A204.1 (cell line): ENCODE data around the gene SLC18A2.

Source experiments
- FAIRE-seq: peaks from 2 replicates; lab custom pipeline; 2012; peaks lifted over from hg19 to GRCh38; lab: Jason Lieb, UNC

Gene SLC18A2

DNA sequence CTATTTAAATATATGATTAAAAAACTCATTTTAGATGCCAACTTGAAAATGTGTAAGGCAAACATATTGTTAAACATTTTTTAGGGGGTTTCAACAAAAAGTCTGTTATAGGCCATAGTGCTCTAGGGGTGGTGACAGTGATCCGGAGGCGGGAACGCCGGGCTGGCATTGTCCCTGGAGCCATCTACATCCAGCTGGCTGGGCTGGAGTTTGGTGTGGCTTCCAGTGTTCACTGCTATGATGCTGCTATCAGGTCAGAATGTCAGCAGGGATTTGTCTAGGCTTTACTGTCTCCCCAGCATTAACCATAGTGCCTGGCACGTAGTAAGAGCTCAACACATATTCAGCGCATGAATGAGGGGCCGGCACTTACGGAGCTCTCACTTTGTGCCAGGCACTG, 1.9 kb upstream of the SLC18A2 start:
- no peak for FAIRE-seq

DNA sequence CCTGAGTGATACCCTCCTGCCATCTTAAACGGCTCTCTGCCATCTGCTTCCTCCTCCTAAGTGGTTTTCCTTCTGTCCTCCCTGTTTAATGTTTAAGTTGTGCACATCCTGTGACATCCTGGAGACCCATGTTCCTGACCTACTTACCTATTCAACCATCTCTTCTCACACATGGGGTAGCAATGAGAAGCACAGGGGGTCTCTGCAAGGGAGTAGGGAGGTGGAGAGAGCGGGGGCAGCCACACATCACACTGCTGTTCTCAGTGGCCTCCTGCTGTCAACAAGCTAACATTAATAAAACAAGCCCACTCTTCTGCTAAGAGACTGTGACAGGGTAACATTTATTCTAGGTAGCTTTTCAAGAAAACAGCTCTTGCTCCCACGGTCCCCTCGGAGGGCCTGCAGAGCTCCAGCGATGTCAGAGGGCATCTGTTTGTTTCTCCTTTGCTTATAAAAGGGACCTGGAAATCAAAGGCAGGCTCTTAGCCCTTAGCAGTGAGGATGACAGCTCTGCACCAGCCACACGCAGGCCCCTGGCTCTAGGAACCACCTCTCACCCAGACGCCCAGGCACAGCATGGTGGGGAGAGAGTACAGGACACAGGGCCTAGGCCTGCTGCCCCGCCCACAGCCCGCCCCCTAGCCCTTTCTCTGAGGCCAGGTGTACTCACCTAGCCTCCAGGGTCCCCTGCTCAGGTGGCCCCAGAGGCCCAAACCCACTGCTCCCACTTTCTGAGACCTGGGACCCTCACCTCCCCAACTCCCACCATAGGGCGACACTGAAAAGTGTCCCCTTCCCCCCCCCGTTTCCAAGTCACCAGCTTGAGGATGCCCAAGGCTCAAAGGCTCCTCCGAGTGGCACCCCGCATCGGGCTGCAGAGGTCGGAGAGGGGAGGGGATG, 943 bp upstream of the SLC18A2 start:
- no peak for FAIRE-seq

DNA sequence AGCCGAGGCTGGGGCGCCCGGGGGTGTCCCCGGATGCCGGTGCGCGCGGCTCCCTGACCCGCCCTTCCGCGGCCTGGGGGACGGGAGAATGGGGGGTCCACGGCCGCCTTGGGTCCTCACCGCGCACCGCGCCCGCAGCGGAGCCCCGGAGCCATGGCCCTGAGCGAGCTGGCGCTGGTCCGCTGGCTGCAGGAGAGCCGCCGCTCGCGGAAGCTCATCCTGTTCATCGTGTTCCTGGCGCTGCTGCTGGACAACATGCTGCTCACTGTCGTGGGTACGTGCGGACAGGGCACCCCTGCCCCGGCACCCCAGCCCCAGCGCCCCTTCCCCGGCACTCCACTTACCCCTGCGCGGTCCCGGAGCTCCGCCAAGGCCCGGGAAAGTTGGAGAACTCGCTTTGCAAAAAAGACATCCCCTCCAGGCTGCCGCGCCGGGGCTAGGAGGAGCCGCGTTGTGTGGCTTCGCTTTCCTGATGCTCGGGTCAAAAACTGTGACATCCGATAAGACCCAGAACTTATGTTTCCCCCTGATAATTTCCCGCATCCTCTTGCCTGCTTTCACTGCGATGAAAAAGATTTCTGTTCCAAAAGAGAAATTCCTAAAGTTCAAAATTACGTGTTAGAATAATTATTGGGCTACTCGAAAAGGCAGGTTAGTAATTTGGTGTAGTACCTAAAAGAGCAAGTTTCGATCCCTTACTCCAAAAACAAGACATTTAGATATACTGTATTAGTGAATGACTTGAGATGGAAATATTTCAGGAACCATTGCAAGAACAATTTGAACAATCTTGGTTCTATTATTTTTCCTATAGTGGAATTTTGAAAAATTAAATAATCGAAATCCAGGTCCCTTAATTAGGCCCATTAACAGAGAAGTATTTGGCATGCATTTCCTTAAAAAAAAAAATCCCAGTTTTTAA, 888 bp downstream of the SLC18A2 start:
- no peak for FAIRE-seq

DNA sequence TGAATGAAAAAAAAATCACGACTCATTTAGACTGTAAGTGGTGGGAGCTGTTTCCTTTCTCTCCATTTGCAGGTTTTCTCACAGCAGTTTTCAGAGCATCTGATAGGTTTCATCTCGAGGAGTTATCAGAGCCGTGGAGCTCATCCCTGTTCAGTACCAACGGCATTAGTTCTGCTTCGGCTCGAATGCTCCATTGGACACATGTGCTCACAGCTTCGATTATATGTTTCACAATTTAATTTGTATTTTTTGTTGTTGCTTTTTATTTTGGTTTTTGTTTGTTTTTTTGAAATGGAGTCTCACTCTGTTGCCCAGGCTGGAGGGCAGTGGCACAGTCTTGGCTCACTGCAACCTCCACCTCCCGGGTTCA, 1.5 kb downstream of the SLC18A2 start:
- no peak for FAIRE-seq

GRCh38 chr10:117246997-117247671, 6.2 kb downstream of the SLC18A2 start:
- no peak for FAIRE-seq

- FAIRE-seq: no peak
Measured at GRCh38 chr10:117248750-117249465, 8.0 kb downstream of the SLC18A2 start.

- FAIRE-seq: no peak
Measured at GRCh38 chr10:117249493-117250093, 8.7 kb downstream of the SLC18A2 start.

- FAIRE-seq: no peak
Measured at GRCh38 chr10:117250411-117250810, 9.5 kb downstream of the SLC18A2 start.

GRCh38 chr10:117253908-117254307, 13.0 kb downstream of the SLC18A2 start:
- no peak for FAIRE-seq

DNA sequence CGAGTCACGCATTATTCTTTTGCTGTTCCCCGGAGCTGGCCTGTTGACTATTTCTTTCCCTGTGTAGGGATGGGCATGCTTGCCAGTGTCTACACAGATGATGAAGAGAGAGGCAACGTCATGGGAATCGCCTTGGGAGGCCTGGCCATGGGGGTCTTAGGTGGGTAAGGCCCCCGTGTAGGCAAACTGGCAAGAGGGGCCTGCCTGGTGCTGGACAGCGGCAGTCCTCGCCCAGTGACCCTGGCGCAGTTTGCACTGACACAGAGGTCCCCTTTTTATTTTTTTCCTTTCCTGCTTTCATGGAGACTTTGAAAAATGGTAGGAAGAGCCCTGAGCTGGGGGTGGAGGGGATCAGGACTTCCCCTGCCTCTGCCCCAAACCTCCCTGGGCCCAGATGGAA, 13.4 kb downstream of the SLC18A2 start:
- no peak for FAIRE-seq

- no peak for FAIRE-seq
Measured at GRCh38 chr10:117254774-117255735, 14.1 kb downstream of the SLC18A2 start.

DNA sequence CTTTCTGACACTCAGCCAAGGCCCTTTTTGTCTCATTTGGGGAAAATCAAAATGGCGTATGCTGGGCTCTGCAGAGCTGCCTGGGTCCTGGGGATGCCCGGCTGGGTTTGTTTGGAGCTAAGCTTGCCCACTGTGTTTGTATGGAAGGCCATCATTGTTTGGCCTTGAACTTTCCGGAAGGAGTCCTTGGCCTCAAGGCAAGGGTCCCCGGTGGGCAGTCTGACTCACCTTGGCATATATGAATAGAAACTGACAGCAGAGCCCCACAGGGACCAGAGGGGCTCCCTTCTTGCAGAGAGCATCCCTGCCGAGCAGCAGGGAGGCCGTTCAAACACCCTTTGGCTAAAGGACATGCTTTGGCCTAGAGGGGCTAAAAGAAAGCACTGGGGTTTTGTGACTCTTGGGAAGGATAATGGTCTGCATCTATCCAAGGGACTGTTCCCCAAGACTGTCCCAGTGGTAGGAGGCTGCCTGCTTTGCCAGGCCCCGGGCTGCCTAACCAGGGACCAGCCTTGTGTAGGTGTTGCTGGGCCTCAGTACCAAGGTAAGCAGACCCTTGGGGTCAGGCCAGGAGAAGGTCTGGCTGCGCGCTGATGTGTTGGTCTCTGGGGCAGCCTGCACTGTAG, 15.0 kb downstream of the SLC18A2 start:
- FAIRE-seq: no peak

- FAIRE-seq: no peak
Measured at GRCh38 chr10:117256910-117257309, 16.0 kb downstream of the SLC18A2 start.

DNA sequence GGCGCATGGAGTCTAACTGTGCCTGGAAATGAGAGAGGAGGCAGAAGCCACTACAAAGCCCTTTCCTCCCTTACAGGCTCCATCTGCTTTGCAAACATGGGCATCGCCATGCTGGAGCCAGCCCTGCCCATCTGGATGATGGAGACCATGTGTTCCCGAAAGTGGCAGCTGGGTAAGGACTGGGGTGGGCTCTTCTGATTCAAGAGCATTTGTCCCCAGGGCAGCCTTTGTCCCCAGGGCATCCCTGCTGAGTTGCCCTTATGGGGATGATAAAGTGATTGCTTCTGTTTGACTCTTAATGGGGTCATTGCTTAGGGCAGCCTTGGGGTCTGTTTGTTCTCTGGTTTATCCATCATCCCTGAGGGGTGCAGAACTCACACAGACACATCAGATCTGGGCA, 16.8 kb downstream of the SLC18A2 start:
- FAIRE-seq: no peak

GRCh38 chr10:117259279-117259678, 18.4 kb downstream of the SLC18A2 start:
- no peak for FAIRE-seq

DNA sequence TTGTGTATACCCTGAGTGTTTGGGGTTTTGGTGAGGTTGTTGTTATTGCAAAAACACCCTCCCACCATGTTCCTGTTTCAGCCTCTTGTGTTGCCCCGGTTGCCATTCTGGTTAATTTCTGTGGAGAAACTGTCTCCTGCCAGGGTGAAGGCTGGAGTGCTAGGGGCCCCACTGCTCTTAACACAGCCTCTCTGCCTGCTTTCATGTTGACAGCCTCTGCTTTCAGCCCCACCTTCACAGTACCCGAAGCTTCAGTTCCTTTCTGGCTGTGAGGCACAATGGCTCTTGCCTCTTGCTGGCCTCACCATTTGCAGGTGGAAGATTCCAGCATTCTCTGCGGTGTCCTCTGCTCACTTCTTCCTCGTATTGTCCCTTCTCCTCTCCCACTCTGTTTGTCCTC, 19.2 kb downstream of the SLC18A2 start:
- no peak for FAIRE-seq

DNA sequence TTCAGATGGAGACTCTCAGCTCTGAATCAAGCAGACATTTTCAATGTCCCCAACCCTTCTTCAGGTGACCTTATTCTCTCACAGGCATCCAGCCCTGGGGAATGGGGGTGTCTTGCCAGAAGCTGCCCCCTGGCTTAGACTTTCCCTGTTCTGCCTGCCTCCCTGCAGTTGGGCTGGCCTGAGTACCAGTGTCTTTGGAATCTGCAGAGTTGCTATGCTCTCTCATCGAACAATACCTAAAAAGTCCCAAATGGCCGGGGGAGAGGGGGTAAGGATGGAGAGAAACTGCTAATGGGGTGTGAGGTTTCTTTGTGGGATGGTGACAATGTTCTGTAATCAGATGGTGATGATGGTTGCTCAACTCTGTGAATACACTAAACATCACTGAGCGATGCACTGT, 20.6 kb downstream of the SLC18A2 start:
- no peak for FAIRE-seq

DNA sequence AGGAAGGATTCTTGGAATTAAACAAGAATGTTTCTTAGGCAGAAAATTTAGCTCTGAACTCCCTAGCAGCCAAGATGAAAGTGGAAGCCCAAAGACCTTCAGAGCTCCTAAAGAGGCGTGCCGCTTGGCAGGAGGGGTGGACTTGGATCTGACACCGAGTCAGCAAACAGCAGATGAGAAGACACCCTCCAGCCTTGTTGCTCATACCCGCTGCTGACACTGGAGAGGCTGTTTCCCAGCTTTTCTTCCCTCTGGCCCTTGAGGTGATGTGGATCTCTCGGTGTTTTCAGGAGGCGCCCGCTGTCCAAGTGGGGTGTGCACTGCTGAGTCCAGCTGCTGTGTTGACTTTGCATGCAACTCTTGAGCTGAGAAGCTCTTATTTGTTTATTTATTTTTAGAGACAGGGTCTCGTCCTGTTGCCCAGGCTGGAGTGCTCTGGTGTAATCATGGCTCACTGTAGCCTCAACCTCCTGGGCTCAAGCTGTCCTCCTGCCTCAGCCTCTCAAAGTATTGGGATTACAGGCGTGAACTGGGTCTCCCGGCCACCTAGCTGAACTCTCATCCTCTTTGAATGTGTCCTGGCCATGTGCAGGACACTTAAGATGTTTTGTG, 21.5 kb downstream of the SLC18A2 start:
- no peak for FAIRE-seq

DNA sequence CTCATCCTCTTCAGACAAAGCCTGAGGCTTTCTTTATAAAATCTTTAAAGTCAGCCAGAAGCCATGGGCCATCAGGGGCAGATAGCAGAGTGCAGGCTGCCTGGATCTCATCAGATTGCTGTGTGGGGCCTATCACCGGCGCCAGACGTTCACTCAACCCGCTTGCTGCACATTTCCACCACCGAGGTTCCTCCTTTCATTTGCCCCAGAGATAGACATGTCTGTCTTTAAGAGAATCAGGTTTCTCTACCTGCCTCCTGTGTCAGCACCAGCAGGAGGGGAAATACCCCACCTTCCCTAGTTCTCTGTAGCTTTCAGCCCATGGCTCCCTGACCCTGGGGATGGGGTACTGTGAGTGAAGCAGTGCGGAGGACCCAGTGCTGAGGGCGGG, 22.0 kb downstream of the SLC18A2 start:
- FAIRE-seq: no peak

- FAIRE-seq: no peak
Measured at GRCh38 chr10:117264782-117265181, 23.9 kb downstream of the SLC18A2 start.
